Stimulated activated CD8-positive, alpha-beta memory T cell treated with anti-CD3 and anti-CD28 coated beads, Interleukin-7, amount 100 ng/mL, for 4 hours (primary cell): Measurements from ENCODE around the gene SLC29A1.

ENCODE experiments used
- DNase-seq, 2 donors: peaks; one replicate each; pipeline ENCODE4 v3.0.0-alpha.2; 2020; ENCODE audit warnings: low read depth in 2 of 2

SLC29A1 gene

GRCh38 chr6:44268095-44268628, 44.8 kb downstream of the SLC29A1 start:
- no peak for DNase-seq

- no peak for DNase-seq
These were observed 46.0 kb downstream of the SLC29A1 start for GRCh38 chr6:44269178-44269920.

DNA sequence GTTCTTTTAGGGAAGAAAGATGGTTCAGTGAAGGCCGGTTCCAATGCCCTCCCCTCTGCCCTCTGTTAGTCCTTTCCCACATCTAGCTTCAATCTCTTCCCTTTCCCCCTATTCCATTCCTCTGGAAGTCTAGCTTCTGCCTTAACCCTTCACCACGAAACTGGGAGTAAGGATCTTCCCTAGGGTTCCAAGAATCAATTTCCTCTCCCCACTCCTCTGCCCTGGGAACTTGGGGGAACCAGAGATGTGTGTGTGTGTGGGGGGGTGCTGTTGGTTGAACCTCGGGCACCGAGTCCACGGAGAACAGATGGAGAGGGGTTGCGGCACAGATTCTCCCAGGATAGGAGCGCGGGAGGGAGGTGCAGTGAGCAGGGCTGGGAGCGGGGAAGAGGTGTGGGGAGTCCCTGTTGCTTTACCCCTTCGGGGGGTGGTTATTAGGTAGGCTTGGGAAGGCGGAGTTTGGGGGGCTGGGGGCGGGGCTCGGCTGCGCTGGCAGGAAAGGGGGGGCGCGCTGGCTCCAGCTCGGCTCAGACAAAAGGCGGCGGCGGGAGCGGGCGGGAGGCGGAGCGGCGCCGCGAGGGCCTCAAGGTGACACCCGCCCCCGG, 46.6 kb downstream of the SLC29A1 start, which contains the start of gene TMEM151B:
TMEM151B (plus strand) TSS at position 530 of the 605 bp plus-strand sequence. CDS start 293 bp downstream, outside the sequence.
- DNase-seq = no peak

DNA sequence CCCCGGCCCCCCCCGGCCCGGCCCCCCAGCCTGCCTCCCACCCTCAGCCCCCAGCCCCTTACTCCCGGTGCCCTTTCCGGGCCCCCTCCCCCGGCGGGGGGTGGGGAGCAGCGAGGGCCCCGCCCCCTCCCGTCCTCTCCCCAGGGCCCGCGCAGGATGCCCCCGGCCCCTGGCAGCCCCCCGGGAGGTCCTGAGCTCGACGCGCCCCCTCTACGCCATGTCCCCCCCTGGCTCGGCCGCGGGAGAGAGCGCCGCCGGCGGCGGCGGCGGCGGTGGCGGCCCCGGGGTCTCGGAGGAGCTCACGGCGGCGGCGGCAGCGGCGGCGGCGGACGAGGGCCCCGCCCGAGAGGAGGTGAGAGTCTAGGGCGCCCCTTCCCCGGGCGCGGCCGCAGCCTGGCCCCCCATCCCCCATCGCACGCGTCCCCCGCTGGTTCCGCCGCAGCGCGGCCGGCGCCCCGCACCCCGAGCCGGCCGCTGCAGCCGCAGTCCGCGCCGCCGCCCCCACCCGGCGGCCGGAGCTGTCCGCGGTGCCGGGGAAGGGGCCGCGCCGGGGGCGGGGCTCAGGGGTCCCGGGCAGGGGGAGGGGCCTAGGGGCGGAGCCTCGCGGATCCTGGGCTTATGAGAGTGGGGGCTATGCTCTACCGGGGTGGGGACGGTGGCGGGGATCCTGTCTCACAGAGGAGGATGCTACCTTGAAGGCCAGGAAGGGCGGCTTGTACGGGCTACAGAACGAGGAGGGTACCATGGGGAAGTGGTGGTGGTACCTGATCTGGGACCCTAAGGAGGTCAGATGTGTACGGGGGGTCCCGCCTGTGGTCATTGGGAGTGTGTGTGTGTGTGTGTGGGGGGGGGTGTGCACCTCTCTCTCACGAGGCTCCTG, 47.4 kb downstream of the SLC29A1 start:
- DNase-seq = no peak

- no peak for DNase-seq
These were observed 48.0 kb downstream of the SLC29A1 start for GRCh38 chr6:44271406-44271723.

DNA sequence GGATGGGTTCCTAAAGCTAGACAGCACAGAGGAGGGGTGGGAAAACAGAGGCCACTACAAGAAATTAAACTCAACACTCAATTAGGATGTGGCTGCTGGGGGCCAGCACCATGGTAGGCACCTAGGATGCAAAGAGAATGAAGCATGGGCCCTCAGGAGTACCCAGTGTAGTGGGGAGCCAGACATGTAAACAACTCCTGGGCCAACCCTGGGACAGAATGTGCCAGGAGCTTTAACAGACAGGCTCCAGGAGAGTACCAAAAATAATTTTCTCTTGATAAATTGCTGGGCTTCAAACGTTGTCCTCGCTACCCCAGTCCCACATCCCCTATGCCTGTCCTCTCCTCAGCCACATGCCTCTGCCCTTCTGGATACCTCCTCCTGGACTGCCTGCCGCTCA, 48.5 kb downstream of the SLC29A1 start:
- DNase-seq = no peak

- DNase-seq = no peak
These were observed 49.1 kb downstream of the SLC29A1 start for GRCh38 chr6:44272529-44272928.

DNA sequence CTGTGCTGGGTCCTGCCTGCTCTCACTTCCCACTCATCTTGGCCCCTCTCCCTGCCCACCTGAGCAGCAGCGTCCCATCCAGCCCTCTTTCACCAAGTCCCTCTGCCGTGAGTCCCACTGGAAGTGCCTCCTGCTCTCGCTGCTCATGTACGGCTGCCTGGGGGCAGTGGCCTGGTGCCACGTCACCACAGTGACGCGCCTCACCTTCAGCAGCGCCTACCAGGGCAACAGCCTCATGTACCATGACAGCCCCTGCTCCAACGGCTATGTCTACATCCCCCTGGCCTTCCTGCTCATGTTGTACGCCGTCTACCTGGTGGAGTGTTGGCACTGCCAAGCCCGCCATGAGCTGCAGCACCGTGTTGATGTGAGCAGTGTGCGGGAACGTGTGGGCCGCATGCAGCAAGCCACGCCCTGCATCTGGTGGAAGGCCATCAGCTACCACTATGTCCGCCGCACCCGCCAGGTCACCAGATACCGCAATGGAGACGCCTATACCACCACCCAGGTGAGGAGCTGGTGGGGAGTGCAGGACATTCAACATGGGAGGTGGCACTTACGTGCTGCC, 49.7 kb downstream of the SLC29A1 start:
- DNase-seq = no peak

DNA sequence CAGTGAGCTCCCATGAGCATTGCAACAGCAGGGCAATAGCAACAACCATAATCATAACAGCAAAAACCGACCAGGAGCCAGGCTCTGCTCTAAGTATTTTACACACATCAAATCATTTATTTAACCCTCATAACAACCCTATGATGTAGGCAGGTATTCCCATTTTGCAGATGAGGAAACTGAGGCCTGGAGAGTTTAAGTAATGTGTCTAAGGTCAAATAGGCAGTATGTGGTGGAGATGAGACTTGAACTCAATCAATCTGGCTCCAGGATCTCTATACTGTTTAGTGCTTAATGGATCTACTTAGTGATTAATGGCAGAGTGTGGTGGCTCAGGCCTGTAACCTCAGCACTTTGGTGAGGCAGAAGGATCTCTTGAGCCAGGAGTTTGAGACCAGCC, 50.2 kb downstream of the SLC29A1 start:
- DNase-seq = no peak

DNA sequence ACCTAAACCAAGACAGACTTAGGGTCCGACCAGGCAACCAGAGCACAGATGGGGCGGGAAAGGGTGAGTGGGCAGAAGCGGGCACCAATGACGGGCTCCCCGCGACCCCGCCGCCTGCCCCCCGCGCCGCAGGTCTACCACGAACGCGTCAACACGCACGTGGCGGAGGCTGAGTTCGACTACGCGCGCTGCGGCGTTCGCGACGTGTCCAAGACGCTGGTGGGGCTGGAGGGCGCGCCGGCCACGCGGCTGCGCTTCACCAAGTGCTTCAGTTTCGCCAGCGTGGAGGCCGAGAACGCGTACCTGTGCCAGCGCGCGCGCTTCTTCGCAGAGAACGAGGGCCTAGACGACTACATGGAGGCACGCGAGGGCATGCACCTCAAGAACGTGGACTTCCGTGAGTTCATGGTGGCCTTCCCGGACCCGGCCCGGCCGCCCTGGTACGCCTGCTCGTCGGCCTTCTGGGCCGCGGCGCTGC, 51.9 kb downstream of the SLC29A1 start:
- DNase-seq = no peak

DNA sequence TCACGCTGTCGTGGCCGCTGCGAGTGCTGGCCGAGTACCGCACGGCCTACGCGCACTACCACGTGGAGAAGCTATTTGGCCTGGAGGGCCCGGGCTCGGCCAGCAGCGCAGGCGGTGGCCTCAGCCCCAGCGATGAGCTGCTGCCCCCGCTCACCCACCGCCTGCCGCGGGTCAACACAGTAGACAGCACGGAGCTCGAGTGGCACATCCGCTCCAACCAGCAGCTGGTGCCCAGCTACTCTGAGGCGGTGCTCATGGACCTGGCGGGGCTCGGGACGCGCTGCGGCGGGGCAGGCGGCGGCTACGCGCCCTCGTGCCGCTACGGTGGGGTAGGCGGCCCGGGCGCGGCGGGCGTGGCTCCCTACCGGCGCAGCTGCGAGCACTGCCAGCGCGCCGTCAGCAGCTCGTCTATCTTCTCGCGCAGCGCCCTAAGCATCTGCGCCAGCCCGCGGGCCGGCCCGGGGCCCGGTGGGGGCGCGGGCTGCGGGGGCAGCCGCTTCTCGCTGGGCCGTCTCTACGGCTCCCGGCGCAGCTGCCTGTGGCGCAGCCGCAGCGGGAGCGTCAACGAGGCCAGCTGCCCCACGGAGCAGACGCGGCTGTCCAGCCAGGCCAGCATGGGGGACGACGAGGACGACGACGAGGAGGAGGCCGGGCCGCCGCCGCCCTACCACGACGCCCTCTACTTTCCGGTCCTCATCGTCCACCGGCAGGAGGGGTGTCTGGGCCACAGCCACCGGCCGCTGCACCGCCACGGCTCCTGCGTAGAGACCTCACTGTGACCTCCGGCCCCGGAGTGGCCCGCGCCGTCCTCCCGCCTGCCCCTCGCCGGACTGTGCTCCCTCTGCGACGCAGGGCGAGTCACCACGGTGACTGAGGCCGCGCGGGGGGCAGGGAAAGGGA, 52.6 kb downstream of the SLC29A1 start:
- no peak for DNase-seq

DNA sequence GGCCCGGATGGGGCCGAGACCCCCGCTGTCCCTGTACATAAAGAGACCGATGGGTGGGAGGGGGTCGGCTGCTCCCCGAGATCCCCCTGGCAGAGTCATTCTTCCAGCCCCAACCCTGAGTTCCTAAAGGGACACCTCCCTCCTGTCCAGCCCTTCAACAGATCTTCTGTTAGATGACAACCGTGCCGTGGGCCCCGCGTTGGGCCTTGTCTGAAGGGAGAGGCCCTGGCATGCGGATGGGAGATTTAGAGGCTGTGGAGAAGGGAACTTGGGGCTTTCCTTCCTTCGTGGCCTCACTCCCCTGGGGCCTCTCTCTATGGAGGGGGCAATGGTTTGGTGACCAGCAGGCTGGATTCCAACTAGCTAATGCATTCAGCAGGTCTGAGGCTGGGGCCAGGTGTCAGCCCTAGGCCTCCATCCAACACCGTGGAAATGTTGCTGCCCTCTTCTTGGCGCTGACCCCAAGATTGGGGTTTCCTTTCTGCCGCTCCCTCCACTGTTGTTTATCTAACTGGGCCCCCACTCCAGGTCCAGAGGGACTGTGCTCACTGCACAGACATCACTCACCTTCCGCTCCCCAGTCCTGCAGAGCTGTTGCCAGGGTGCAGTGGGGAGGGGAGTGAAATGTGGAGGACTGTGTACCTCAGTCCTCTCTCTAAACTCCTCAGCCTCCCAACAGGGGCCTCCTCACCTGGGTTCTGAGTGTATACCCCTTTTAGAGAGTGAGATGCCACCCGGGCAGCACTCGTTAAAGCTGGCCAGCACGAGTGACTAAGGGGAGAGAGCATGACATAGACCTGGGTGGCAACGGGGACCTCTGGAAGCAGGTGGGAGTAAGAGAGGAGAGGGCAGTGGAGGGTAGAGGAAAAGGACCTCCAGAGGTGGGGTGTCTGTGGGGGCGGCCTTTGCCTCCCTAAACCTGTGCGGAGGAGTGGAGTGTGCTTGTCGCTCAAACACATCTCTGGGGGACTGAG, 53.6 kb downstream of the SLC29A1 start:
- no peak for DNase-seq

- no peak for DNase-seq
These were observed 54.4 kb downstream of the SLC29A1 start for GRCh38 chr6:44277763-44278162.

DNA sequence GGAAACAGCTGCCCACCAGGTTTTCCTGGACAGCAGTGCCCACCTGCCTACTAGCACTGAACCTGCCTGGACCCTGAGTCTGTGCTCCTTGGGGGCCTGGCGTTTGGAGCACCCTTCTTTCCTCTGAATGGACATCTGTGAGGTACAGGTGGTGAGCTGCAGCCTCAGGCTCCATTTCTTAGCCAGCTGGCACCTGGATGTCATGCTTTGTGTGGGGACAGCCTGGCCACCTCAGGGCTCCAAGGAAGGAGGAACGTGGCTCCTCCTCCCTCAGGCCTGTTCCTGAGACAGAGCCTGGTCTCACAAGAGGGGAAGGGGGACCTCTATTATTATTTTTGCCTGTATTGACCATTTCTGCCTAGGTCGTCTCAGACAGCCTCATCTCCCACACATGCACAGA, 54.9 kb downstream of the SLC29A1 start:
- DNase-seq = no peak

DNA sequence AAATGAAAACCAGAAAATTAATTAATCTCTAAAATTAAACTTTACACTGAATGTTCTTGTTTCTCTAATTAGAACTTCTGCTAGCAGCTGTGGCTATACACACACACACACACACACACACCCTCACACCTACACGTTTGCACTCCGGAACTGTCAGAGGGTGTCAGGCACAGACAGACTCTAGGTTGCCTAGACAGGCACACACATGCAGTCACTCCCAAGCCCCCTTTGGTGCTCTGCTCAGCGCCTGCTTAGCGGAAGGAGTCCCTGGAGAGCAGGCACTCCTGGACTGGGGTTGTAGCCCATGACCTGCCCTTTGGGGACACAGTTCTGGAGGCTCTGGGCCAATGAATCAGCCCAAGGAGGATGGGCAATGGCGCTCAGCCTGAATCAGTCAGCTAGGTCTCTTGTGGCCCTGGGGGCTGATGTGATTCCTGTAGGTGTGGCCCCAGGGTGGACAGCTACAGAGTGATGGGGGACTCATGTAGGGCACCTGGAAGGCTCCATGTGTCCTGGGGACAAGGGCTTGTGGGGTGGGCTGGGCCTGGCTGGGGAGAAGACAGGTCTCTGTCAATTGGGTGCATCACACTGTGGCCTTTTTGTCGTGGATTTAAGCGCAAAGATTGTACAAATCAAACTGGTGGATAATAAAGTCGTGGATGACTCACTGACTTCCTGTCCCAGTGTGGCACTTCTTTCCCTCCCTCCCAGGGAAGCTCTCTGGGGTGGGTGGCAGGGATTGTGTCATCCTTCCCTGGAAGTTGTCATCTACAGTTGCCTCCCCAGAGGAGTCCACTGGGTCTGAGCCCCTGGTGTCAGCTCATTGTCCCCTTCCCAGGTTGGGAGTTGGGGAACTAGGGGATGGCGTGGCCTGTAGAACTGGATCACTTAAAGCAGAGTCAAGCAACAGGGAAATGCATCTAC, 55.6 kb downstream of the SLC29A1 start:
- no peak for DNase-seq
